Cardiac septum (tissue), 1 donor: ENCODE results near the gene TMEM170B. TPM values are rescaled to one million over a fixed set of nuclear protein-coding genes. Genes with fewer than 3 reads are reported as not detected.

ENCODE experiments used
- DNase-seq: peaks from one replicate; pipeline ENCODE4 v3.0.0-alpha.2; 2020; ENCODE audit warnings: low spot score
- intact Hi-C: fragments of 100-400 bp; cut with DNase I; formaldehyde crosslinking; loops from one replicate; pipeline ENCODE4 v1.14.0; 2022
- total RNA-seq: library from RNA; stranded (reverse); fragmentation: NEBNext Ultra II Directional; extraction: Animal tissue kit (Norgen Biotek cat#: 25700); gene quantifications from one replicate; pipeline ENCODE4 v1.2.1, GENCODE V29; 2021
- donor health status: DM: no; HTN: no; CAD: no.

The TMEM170B gene
- total RNA-seq, 1 donor from 2014 or later, result 4.2 TPM

- intact Hi-C loops, result loop anchor here (5.0 kb wide), 1 partner anchor 405 kb away; the partner anchor contains the start of gene HIVEP1
- no peak for DNase-seq
These were observed 69.8 kb downstream of the TMEM170B start for GRCh38 chr6:11607383-11607782.

- intact Hi-C loops, result loop anchor here (5.0 kb wide), 1 partner anchor 404 kb away; the partner anchor contains the start of gene HIVEP1
- DNase-seq, result no peak
These were observed 71.2 kb downstream of the TMEM170B start for GRCh38 chr6:11608600-11609323.

- intact Hi-C loops, result loop anchor here (5.0 kb wide), 1 partner anchor 403 kb away; the partner anchor contains the start of gene HIVEP1
- DNase-seq, result no peak
These were observed 71.9 kb downstream of the TMEM170B start for GRCh38 chr6:11609324-11610071.

- intact Hi-C loops, result no loop called here
- DNase-seq, result no peak
These were observed 75.8 kb downstream of the TMEM170B start for GRCh38 chr6:11613336-11613735.

GRCh38 chr6:11613858-11614257, 76.3 kb downstream of the TMEM170B start:
- no peak for DNase-seq
- intact Hi-C loops, result no loop called here

- intact Hi-C loops, result no loop called here
These were observed 77.1 kb downstream of the TMEM170B start for GRCh38 chr6:11614534-11615213.

GRCh38 chr6:11615214-11615602, 77.7 kb downstream of the TMEM170B start:
- intact Hi-C loops, result no loop called here
- DNase-seq, result no peak

More at GRCh38 chr6:11614534-11615213, 77.1 kb downstream of the TMEM170B start:
- no peak for DNase-seq

GRCh38 chr6:11616200-11616611, 78.7 kb downstream of the TMEM170B start:
- no peak for DNase-seq
- intact Hi-C loops, result no loop called here

GRCh38 chr6:11618533-11618932, 81.0 kb downstream of the TMEM170B start:
- intact Hi-C loops, result no loop called here
- no peak for DNase-seq

- DNase-seq, result no peak
- intact Hi-C loops, result no loop called here
These were observed 83.6 kb downstream of the TMEM170B start for GRCh38 chr6:11621119-11621518.

- DNase-seq, result no peak
- intact Hi-C loops, result no loop called here
These were observed 84.6 kb downstream of the TMEM170B start for GRCh38 chr6:11622156-11622555.

- no peak for DNase-seq
- intact Hi-C loops, result no loop called here
These were observed 85.7 kb downstream of the TMEM170B start for GRCh38 chr6:11623272-11623671.

- DNase-seq, result no peak
- intact Hi-C loops, result no loop called here
These were observed 87.8 kb downstream of the TMEM170B start for GRCh38 chr6:11625302-11625701.

GRCh38 chr6:11626356-11626755, 88.8 kb downstream of the TMEM170B start:
- no peak for DNase-seq
- intact Hi-C loops, result no loop called here

GRCh38 chr6:11628562-11628961, 91.0 kb downstream of the TMEM170B start:
- intact Hi-C loops, result no loop called here

GRCh38 chr6:11631008-11631407, 93.5 kb downstream of the TMEM170B start:
- intact Hi-C loops, result no loop called here
- no peak for DNase-seq

More at GRCh38 chr6:11628562-11628961, 91.0 kb downstream of the TMEM170B start:
- DNase-seq, result no peak

GRCh38 chr6:11631539-11631938, 94.0 kb downstream of the TMEM170B start:
- intact Hi-C loops, result no loop called here
- no peak for DNase-seq

- no peak for DNase-seq
- intact Hi-C loops, result no loop called here
These were observed 94.7 kb downstream of the TMEM170B start for GRCh38 chr6:11632231-11632630.

GRCh38 chr6:11632795-11633511, 95.4 kb downstream of the TMEM170B start:
- DNase-seq, result no peak

More at GRCh38 chr6:11632795-11633511, 95.4 kb downstream of the TMEM170B start:
- intact Hi-C loops, result no loop called here
